ENCODE data around the gene HOXD12. TPM values are rescaled to one million over a fixed set of nuclear protein-coding genes. Genes with fewer than 3 reads are reported as not detected.

HOXD12 gene
- total and polyA plus RNA-seq, 2 experiments from 2014 or later: not detected

DNA sequence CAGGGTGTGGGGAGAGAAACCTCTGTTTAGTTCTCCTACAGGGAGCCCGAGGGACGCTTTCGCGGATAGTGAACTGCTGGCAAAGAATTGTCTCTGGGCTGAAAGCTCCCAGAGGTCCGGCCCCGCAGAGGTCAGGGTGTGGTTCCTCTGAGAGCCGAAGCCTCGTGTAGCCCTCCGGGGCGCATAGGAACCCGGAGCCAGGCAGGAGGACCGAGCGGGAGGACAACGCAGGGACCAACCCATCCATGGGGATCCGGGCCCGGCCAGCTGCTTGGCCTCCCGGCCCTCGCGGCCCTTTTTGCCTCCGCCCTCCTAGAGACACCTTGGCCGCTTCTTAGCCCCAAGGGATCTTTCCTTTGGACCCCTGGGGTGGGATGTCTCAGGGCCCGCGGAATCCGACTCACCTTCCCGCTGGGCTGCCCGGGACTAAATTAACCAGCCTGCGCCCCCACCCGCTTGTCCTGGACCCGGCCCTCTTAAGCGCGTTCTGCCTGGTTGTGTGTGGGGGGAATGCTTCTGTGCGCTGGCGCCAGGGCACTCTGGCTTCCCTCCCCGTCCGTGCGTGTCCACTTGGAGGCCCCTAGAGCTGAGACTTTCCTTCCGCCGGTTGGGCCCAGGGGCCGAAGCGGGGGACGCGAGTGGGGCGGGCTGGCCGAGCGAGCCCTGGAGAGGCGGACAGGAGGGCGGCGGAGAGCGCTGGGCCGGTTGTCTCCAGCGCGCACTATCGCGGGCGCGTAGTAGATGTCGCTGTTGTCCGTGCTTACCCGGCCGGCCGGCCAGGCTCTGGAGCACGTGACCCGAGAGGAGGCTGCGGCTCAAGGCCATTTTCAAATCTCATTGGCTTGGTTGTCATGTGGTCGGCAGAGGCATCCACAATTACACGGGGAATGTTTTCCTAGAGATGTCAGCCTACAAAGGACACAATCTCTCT, 16.6 kb downstream of the HOXD12 start, which contains the start of gene HOXD10 (continued):
- TF ChIP-seq JUNB (IDR thresholded peaks at IDR 0.05; ENCODE audit: unreplicated experiment): no peak
- no peak for TF ChIP-seq NANOG (IDR thresholded peaks at IDR 0.05; ENCODE audit: borderline replicate concordance)
- TF ChIP-seq, protein P1, sequence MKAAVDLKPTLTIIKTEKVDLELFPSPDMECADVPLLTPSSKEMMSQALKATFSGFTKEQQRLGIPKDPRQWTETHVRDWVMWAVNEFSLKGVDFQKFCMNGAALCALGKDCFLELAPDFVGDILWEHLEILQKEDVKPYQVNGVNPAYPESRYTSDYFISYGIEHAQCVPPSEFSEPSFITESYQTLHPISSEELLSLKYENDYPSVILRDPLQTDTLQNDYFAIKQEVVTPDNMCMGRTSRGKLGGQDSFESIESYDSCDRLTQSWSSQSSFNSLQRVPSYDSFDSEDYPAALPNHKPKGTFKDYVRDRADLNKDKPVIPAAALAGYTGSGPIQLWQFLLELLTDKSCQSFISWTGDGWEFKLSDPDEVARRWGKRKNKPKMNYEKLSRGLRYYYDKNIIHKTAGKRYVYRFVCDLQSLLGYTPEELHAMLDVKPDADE (IDR thresholded peaks at IDR 0.05): no peak
- TF ChIP-seq EZH2phosphoT487 (IDR thresholded peaks at IDR 0.05; ENCODE audit: unreplicated experiment): peak; percentile 60
- TF ChIP-seq CREB1 (CRISPR knock-in tag; IDR thresholded peaks at IDR 0.05; ENCODE audit: low read depth): peak; percentile 37; the same call in 1 of the 2 replicates
- TF ChIP-seq ZNF331 (CRISPR knock-in tag; IDR thresholded peaks at IDR 0.05; ENCODE audit: low read depth): no peak
- TF ChIP-seq, protein P2, sequence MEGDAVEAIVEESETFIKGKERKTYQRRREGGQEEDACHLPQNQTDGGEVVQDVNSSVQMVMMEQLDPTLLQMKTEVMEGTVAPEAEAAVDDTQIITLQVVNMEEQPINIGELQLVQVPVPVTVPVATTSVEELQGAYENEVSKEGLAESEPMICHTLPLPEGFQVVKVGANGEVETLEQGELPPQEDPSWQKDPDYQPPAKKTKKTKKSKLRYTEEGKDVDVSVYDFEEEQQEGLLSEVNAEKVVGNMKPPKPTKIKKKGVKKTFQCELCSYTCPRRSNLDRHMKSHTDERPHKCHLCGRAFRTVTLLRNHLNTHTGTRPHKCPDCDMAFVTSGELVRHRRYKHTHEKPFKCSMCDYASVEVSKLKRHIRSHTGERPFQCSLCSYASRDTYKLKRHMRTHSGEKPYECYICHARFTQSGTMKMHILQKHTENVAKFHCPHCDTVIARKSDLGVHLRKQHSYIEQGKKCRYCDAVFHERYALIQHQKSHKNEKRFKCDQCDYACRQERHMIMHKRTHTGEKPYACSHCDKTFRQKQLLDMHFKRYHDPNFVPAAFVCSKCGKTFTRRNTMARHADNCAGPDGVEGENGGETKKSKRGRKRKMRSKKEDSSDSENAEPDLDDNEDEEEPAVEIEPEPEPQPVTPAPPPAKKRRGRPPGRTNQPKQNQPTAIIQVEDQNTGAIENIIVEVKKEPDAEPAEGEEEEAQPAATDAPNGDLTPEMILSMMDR (conservative IDR thresholded peaks at IDR 0.05; ENCODE audit: low read depth in 2 of 2): peak; percentile 41 to 66

DNA sequence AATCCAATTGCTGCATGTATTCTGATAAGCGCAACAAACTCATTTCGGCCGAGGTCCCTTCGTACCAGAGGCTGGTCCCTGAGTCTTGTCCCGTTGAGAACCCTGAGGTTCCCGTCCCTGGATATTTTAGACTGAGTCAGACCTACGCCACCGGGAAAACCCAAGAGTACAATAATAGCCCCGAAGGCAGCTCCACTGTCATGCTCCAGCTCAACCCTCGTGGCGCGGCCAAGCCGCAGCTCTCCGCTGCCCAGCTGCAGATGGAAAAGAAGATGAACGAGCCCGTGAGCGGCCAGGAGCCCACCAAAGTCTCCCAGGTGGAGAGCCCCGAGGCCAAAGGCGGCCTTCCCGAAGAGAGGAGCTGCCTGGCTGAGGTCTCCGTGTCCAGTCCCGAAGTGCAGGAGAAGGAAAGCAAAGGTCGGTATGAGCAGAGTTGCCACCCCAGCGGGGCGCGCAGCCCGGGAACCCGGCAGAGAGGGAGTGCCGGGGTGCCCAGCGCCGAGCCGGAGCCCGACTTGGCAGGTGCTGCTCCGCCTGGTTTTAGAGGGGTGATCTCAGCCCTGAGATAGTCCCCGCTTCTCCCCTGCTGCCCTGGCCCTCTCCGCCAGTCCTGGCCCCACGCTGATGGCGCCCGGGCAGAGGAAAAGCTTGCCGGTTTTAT, 17.7 kb downstream of the HOXD12 start:
- peaks cover 100% of the 10 kb centered on the region for H3K27me3 Mint-ChIP-seq (ENCODE audit: insufficient read depth, low read depth, poor library complexity)

More for the DNA sequence above, 17.7 kb downstream of the HOXD12 start:
- no peak for TF ChIP-seq NANOG (IDR thresholded peaks at IDR 0.05; ENCODE audit: borderline replicate concordance)
- TF ChIP-seq EZH2 (IDR thresholded peaks at IDR 0.05; ENCODE audit: low read depth, unreplicated experiment): peak; percentile 42
- Histone ChIP-seq H3K27ac (ENCODE audit: low read depth) (no peak overlapping the region), H3K36me3 (ENCODE audit: insufficient read depth) (no peaks in the 10 kb centered on the region), H3K79me2 (replicated peaks; ENCODE audit: insufficient read depth) (no peaks in the 10 kb centered on the region), H3K4me1 (ENCODE audit: insufficient read depth) (peaks cover 44% of the 10 kb centered on the region), H3K9me2 (ENCODE audit: insufficient read depth) (no peaks in the 10 kb centered on the region), H3K4me3 (no peak overlapping the region), H3K4me2 (no peak overlapping the region), H3K27me3 (ENCODE audit: insufficient read depth) (peaks cover 100% of the 10 kb centered on the region), H2AFZ (no peak overlapping the region), H4K20me1 (replicated peaks; ENCODE audit: insufficient read depth) (peaks cover 27% of the 10 kb centered on the region), H3F3A (replicated peaks; ENCODE audit: low read depth) (peaks cover 52% of the 10 kb centered on the region)
- Mint-ChIP-seq H3K36me3 (ENCODE audit: low read depth) (peaks cover 8% of the 10 kb centered on the region; the same call in 2 of the 3 replicates), H3K27ac (no peak overlapping the region), H3K4me1 (peaks cover 13% of the 10 kb centered on the region), H3K9me3 (peaks cover 14% of the 10 kb centered on the region), H3K4me3 (no peak overlapping the region; the same call in 2 of the 3 replicates)
- no peak for ATAC-seq
- DNase-seq (ENCODE audit: low spot score): no peak
